ENCODE data around the gene LRRC8E.

GRCh38 chr19:7870571-7871436 lies 17.5 kb upstream of the LRRC8E start:
- TF ChIP-seq POLR2A (IDR thresholded peaks at IDR 0.05; ENCODE audit: low read depth, low read length): no peak
- no peak for TF ChIP-seq POLR2AphosphoS5 (IDR thresholded peaks at IDR 0.05; ENCODE audit: low read depth, low read length)
- no peak for TF ChIP-seq TAF1 (IDR thresholded peaks at IDR 0.05; ENCODE audit: borderline replicate concordance, low read depth, low read length)
